HG03457 (cell line): Measurements from ENCODE around the gene SLC9A7.
"Not testable (repeated sequence)": the region's sequence is repeated elsewhere in the genome, so short reads cannot be mapped to it uniquely, and the experiment has no call there.

Experiments
- ATAC-seq: cut with Tn5 transposase; IDR thresholded peaks from one replicate; pipeline ENCODE4 v1.9.1; 2021; ENCODE audit warnings: moderate number of reproducible peaks; ENCODE audit not compliant: unreplicated experiment

Gene SLC9A7

GRCh38 chrX:46754586-46755061 lies 4.3 kb downstream of the SLC9A7 start:
- ATAC-seq: no peak

GRCh38 chrX:46754036-46754435 lies 4.9 kb downstream of the SLC9A7 start:
- no peak for ATAC-seq

- ATAC-seq: no peak
Observed at GRCh38 chrX:46750889-46751288, 8.0 kb downstream of the SLC9A7 start.

- no peak for ATAC-seq
Observed at GRCh38 chrX:46744009-46744408, 14.9 kb downstream of the SLC9A7 start.

GRCh38 chrX:46743046-46743445 lies 15.9 kb downstream of the SLC9A7 start:
- ATAC-seq: no peak

- ATAC-seq: no peak
Observed at GRCh38 chrX:46739736-46740135, 19.2 kb downstream of the SLC9A7 start.

GRCh38 chrX:46737462-46737861 lies 21.5 kb downstream of the SLC9A7 start:
- ATAC-seq: no peak

- ATAC-seq: no peak
Observed at GRCh38 chrX:46737041-46737440, 21.9 kb downstream of the SLC9A7 start.

- ATAC-seq: no peak
Observed at GRCh38 chrX:46735622-46736021, 23.3 kb downstream of the SLC9A7 start.

GRCh38 chrX:46733226-46733625 lies 25.7 kb downstream of the SLC9A7 start:
- no peak for ATAC-seq

- ATAC-seq: no peak
Observed at GRCh38 chrX:46730765-46731164, 28.2 kb downstream of the SLC9A7 start.

GRCh38 chrX:46727441-46727840 lies 31.5 kb downstream of the SLC9A7 start:
- no peak for ATAC-seq

GRCh38 chrX:46723569-46723927 lies 35.4 kb downstream of the SLC9A7 start:
- ATAC-seq: not testable (repeated sequence)

- ATAC-seq: no peak
Observed at GRCh38 chrX:46722742-46723568, 36.0 kb downstream of the SLC9A7 start.

GRCh38 chrX:46716796-46717195 lies 42.1 kb downstream of the SLC9A7 start:
- no peak for ATAC-seq

- no peak for ATAC-seq
Observed at GRCh38 chrX:46715997-46716396, 42.9 kb downstream of the SLC9A7 start.

- ATAC-seq: no peak
Observed at GRCh38 chrX:46715530-46715929, 43.4 kb downstream of the SLC9A7 start.

- peak; percentile 46 for ATAC-seq
Observed at GRCh38 chrX:46713672-46714490, 45.0 kb downstream of the SLC9A7 start.

- no peak for ATAC-seq
Observed at GRCh38 chrX:46712764-46713163, 46.2 kb downstream of the SLC9A7 start.

- no peak for ATAC-seq
Observed at GRCh38 chrX:46710927-46711623, 47.8 kb downstream of the SLC9A7 start.

- no peak for ATAC-seq
Observed at GRCh38 chrX:46710425-46710824, 48.5 kb downstream of the SLC9A7 start.
